ENCODE results near the gene GRB2.

GRB2 gene

DNA sequence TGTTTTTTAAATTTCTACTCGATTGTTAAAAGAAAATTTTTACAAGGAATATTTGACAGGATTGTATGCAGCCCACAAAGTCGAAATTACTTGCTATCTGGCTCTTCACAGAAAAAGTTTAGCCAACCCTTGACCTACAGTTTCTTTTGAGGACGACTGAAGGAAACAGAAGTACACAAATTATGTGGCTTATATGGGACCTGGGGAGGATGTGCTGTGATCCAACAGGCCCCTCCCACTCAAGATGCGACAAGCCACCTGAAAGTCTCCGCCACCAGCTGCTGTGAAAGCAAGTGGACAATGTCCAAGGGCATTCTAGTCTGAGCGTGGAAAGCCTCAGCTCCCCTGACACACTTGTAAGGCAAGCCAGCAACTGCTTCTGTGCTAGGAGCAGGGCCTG lies 73.8 kb downstream of the GRB2 start:
- Histone ChIP-seq H3K36me3 (ENCODE audit: control insufficient read depth in 5 of 5, insufficient read depth in 5 of 5, low read length in 5 of 5) (peaks cover 0 to 16% (median 3%) of the 10 kb centered on the region in 5 donors), H3K9ac (ENCODE audit: low read length in 5 of 5) (no peak overlapping the region), H3K9me3 (ENCODE audit: control insufficient read depth in 5 of 5, low read length in 5 of 5) (no peaks in the 10 kb centered on the region), H3K27me3 (ENCODE audit: control insufficient read depth in 5 of 5, insufficient read depth in 4 of 5, low read length in 5 of 5) (no peaks in the 10 kb centered on the region), H3K4me1 (ENCODE audit: control insufficient read depth in 5 of 5, insufficient read depth in 5 of 5, low read length in 5 of 5) (peaks cover 0 to 17% (median 1%) of the 10 kb centered on the region in 5 donors), H3K4me3 (ENCODE audit: low read depth in 1 of 5, low read length in 5 of 5) (no peak overlapping the region), H3K27ac (ENCODE audit: low read depth, low read length) (no peak overlapping the region)

DNA sequence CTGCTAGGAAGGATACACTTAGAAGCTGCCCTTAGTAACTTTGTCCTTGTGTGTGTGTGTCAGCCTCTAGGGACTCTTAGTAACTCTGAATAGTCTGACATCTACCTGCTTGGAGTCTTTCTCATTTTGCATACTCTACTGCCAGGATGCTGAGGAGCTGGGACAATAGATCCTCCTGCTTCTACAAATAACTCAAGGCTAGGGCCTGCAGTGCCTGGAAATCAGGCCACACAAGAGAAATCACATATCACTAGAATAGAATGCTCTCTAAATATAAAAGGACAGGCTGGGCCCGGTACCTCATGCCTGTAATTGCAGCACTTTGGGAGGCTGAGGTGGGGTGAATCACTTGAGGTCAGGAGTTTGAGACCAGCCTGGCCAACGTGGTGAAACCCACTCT lies 77.7 kb downstream of the GRB2 start:
- Histone ChIP-seq H3K36me3 (ENCODE audit: control insufficient read depth in 5 of 5, insufficient read depth in 5 of 5, low read length in 5 of 5) (peaks cover 0 to 24% (median 3%) of the 10 kb centered on the region in 5 donors), H3K27ac (ENCODE audit: low read depth, low read length) (no peak overlapping the region)

DNA sequence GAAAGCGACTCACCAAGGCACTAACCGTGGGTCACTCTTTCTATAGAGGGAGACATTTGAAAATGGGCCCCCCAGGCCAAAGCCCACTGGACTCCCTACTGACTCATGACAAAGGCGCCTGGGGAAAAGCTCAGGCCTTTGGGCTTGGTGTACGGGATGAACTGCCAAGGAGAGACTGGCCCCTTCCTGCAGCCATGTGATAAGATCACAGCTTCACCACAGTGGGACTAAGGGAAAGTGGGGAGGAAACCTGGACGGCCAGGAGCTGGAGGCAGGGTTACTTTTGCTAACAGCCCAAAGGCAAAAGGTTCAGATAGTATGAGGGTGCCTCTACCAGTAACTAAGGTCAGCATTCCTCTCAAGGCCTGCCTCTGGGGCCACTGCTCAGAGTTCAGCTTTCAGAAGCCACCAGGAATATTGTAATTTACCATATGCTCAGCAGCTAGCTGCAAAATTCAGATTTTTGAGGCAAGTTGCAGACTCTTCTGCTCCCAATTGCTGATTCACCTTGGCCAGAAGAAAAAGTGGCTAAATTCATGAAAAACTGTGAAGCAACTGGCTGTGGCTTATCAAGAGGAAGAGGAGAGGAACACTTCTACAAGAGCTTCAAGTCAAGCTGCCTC lies 79.1 kb downstream of the GRB2 start:
- H3K4me3 ChIP-seq (ENCODE audit: low read depth in 1 of 5, low read length in 5 of 5): no peak overlapping the region
- H3K27ac ChIP-seq (ENCODE audit: low read depth, low read length): peak overlapping the region; percentile 76
- H3K27me3 ChIP-seq (ENCODE audit: control insufficient read depth in 5 of 5, insufficient read depth in 4 of 5, low read length in 5 of 5): no peaks in the 10 kb centered on the region
- no peaks in the 10 kb centered on the region for H3K9me3 ChIP-seq (ENCODE audit: control insufficient read depth in 5 of 5, low read length in 5 of 5)
- peaks cover 0 to 23% (median 12%) of the 10 kb centered on the region in 5 donors for H3K36me3 ChIP-seq (ENCODE audit: control insufficient read depth in 5 of 5, insufficient read depth in 5 of 5, low read length in 5 of 5)
- peaks cover 5 to 33% (median 23%) of the 10 kb centered on the region in 5 donors for H3K4me1 ChIP-seq (ENCODE audit: control insufficient read depth in 5 of 5, insufficient read depth in 5 of 5, low read length in 5 of 5)
- peak overlapping the region in 4 of 5 donors; percentile 1 to 28 (median 12) for H3K9ac ChIP-seq (ENCODE audit: low read length in 5 of 5)

More for the DNA sequence above, 77.7 kb downstream of the GRB2 start:
- no peaks in the 10 kb centered on the region for H3K27me3 ChIP-seq (ENCODE audit: control insufficient read depth in 5 of 5, insufficient read depth in 4 of 5, low read length in 5 of 5)
- peaks cover 5 to 40% (median 23%) of the 10 kb centered on the region in 5 donors for H3K4me1 ChIP-seq (ENCODE audit: control insufficient read depth in 5 of 5, insufficient read depth in 5 of 5, low read length in 5 of 5)
- H3K9me3 ChIP-seq (ENCODE audit: control insufficient read depth in 5 of 5, low read length in 5 of 5): no peaks in the 10 kb centered on the region
- H3K9ac ChIP-seq (ENCODE audit: low read length in 5 of 5): no peak overlapping the region
- H3K4me3 ChIP-seq (ENCODE audit: low read depth in 1 of 5, low read length in 5 of 5): no peak overlapping the region

DNA sequence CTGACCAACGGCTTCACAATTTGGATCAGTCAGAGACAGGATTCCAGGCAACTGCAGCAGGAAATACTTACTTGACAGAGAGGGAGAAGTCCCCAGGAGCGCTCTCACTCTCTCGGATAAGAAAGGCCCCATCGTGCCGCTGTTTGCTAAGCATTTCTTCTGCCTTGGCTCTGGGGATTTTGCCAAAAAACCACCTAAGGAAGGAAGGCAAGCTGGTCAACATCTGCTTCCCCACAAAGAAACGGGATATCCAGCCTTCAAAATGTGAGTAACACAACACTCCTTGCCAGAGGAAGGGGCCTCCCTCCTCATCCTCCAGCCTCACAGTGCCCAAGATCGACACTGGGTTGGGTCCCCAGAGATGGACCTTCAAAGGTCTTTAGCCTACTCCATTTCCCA lies 79.7 kb downstream of the GRB2 start:
- Histone ChIP-seq H3K36me3 (ENCODE audit: control insufficient read depth in 5 of 5, insufficient read depth in 5 of 5, low read length in 5 of 5) (peaks cover 0 to 23% (median 15%) of the 10 kb centered on the region in 5 donors), H3K4me1 (ENCODE audit: control insufficient read depth in 5 of 5, insufficient read depth in 5 of 5, low read length in 5 of 5) (peaks cover 5 to 29% (median 23%) of the 10 kb centered on the region in 5 donors), H3K27ac (ENCODE audit: low read depth, low read length) (peak overlapping the region; percentile 76), H3K27me3 (ENCODE audit: control insufficient read depth in 5 of 5, insufficient read depth in 4 of 5, low read length in 5 of 5) (no peaks in the 10 kb centered on the region), H3K9ac (ENCODE audit: low read length in 5 of 5) (peak overlapping the region in 3 of 5 donors; percentile 1 to 16 (median 8)), H3K9me3 (ENCODE audit: control insufficient read depth in 5 of 5, low read length in 5 of 5) (no peaks in the 10 kb centered on the region), H3K4me3 (ENCODE audit: low read depth in 1 of 5, low read length in 5 of 5) (no peak overlapping the region)

DNA sequence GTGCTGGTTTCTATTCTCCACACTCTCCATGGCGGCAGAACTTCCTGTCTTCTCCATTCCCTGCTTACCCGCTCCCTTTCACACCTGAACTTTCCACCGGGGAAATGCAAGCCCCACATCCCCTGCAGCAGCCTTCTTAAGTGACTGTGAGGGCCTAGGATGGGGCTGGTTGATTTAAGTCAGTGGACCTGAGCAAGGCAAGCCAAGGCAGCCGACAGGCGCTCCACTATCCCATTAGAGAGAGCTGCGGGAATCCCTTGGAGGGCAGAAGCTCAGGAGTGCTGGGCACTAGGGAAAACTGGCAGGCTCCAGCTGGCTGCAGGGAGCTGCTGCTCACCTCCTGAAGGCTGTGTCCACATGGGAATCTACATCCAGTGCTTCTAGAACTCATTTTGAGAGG lies 80.1 kb downstream of the GRB2 start:
- peak overlapping the region; percentile 76 for H3K27ac ChIP-seq (ENCODE audit: low read depth, low read length)
- H3K36me3 ChIP-seq (ENCODE audit: control insufficient read depth in 5 of 5, insufficient read depth in 5 of 5, low read length in 5 of 5): peaks cover 0 to 25% (median 18%) of the 10 kb centered on the region in 5 donors
- no peaks in the 10 kb centered on the region for H3K27me3 ChIP-seq (ENCODE audit: control insufficient read depth in 5 of 5, insufficient read depth in 4 of 5, low read length in 5 of 5)
- peaks cover 5 to 29% (median 23%) of the 10 kb centered on the region in 5 donors for H3K4me1 ChIP-seq (ENCODE audit: control insufficient read depth in 5 of 5, insufficient read depth in 5 of 5, low read length in 5 of 5)
- H3K4me3 ChIP-seq (ENCODE audit: low read depth in 1 of 5, low read length in 5 of 5): peak overlapping the region in 1 of 5 donors; percentile 0
- peak overlapping the region in 2 of 5 donors; percentile 1 to 20 for H3K9ac ChIP-seq (ENCODE audit: low read length in 5 of 5)
- no peaks in the 10 kb centered on the region for H3K9me3 ChIP-seq (ENCODE audit: control insufficient read depth in 5 of 5, low read length in 5 of 5)

DNA sequence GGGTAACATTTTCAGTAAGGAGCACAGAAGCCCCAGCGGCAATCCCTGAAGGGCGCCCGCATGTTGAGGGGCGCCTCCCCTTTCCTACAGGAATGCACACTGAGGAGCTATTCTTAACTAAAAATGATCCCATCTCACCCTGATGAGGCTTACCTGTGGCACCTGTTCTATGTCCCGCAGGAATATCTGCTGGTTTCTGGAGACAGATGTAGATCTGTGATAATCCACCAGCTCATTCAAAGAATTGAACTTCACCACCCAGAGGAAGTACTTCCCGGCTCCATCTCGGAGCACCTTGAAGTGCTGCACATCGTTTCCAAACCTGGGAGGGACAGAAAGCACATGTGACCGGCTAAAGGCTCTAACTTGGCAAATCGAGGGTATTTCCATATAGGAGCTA lies 84.0 kb downstream of the GRB2 start:
- H3K4me1 ChIP-seq (ENCODE audit: control insufficient read depth in 5 of 5, insufficient read depth in 5 of 5, low read length in 5 of 5): peaks cover 5 to 33% (median 20%) of the 10 kb centered on the region in 5 donors
- no peak overlapping the region for H3K9ac ChIP-seq (ENCODE audit: low read length in 5 of 5)
- H3K4me3 ChIP-seq (ENCODE audit: low read depth in 1 of 5, low read length in 5 of 5): no peak overlapping the region
- H3K9me3 ChIP-seq (ENCODE audit: control insufficient read depth in 5 of 5, low read length in 5 of 5): no peaks in the 10 kb centered on the region
- H3K27me3 ChIP-seq (ENCODE audit: control insufficient read depth in 5 of 5, insufficient read depth in 4 of 5, low read length in 5 of 5): no peaks in the 10 kb centered on the region
- H3K36me3 ChIP-seq (ENCODE audit: control insufficient read depth in 5 of 5, insufficient read depth in 5 of 5, low read length in 5 of 5): peaks cover 0 to 55% (median 42%) of the 10 kb centered on the region in 5 donors
- no peak overlapping the region for H3K27ac ChIP-seq (ENCODE audit: low read depth, low read length)

DNA sequence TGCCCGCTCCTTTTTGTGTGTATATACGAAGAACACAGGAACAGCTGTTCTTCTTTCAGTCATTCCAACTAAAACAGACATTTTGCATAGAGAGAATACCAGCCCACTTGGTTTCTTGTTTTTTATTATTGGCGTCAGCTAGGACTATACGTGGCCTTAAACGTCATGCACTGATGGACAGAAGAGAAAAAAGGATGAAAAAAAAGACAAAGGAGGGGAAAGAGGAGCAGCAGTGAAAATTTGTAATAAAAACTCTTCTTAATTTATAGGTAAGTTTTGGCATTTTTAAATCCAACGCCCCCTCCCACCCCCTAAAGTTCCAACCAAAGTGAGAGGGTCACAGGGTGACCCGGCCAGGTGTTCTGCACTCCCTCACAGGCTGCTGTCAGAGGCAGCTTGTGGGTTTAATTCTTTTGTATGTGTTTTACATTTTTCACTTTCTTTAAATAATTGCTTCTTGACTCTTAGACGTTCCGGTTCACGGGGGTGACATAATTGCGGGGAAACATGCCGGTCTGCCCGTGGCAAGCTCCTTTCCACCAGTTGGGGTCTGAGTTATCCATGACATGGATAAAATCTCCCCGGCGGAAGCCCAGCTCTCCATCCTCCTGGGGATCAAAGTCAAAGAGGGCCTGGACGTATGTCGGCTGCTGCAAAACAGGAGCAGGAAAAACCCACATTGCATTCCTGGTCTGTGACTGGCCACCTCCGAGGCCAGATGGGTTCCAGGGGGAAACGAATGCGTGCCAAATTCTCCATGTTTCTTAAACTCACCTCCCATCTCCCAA lies 85.4 kb downstream of the GRB2 start:
- peaks cover 2 to 30% (median 17%) of the 10 kb centered on the region in 5 donors for H3K4me1 ChIP-seq (ENCODE audit: control insufficient read depth in 5 of 5, insufficient read depth in 5 of 5, low read length in 5 of 5)
- peaks cover 0 to 51% (median 42%) of the 10 kb centered on the region in 5 donors for H3K36me3 ChIP-seq (ENCODE audit: control insufficient read depth in 5 of 5, insufficient read depth in 5 of 5, low read length in 5 of 5)
- no peaks in the 10 kb centered on the region for H3K27me3 ChIP-seq (ENCODE audit: control insufficient read depth in 5 of 5, insufficient read depth in 4 of 5, low read length in 5 of 5)
- H3K4me3 ChIP-seq (ENCODE audit: low read depth in 1 of 5, low read length in 5 of 5): no peak overlapping the region
- H3K27ac ChIP-seq (ENCODE audit: low read depth, low read length): no peak overlapping the region
- H3K9ac ChIP-seq (ENCODE audit: low read length in 5 of 5): no peak overlapping the region
- H3K9me3 ChIP-seq (ENCODE audit: control insufficient read depth in 5 of 5, low read length in 5 of 5): no peaks in the 10 kb centered on the region

DNA sequence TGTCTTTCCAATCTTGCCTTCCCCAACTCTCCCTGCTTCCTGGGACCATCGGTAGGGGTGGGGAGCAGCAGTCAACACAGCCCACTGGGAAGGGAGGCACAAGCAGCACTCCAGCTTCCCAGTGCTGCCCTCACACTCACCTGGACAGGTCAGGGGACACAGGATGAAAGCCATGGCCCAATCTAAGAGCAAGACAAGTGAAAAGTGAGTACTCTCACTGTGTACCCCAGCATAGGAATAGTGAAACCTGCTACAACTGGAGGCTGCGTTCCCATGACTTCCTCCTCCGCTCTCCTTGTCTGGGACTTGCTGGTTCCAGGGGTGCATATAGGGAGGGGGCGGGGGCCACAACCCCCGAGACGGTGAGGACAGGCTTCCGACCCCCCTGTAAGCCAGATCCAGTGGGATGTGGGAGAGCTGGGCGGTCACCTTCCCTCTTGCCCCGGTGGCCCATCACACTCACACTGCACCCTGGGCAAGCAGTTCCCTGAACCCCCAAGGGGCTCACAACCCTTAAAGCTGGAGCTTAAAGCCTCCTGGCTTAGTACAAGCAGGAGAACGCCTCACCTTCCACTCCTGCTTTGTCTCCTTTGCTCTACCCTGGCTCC lies 86.8 kb downstream of the GRB2 start:
- Histone ChIP-seq H3K27me3 (ENCODE audit: control insufficient read depth in 5 of 5, insufficient read depth in 4 of 5, low read length in 5 of 5) (no peaks in the 10 kb centered on the region), H3K4me1 (ENCODE audit: control insufficient read depth in 5 of 5, insufficient read depth in 5 of 5, low read length in 5 of 5) (peaks cover 2 to 38% (median 24%) of the 10 kb centered on the region in 5 donors), H3K9ac (ENCODE audit: low read length in 5 of 5) (peak overlapping the region in 2 of 5 donors; percentile 14 to 23), H3K36me3 (ENCODE audit: control insufficient read depth in 5 of 5, insufficient read depth in 5 of 5, low read length in 5 of 5) (peaks cover 0 to 47% (median 38%) of the 10 kb centered on the region in 5 donors), H3K4me3 (ENCODE audit: low read depth in 1 of 5, low read length in 5 of 5) (no peak overlapping the region), H3K27ac (ENCODE audit: low read depth, low read length) (no peak overlapping the region), H3K9me3 (ENCODE audit: control insufficient read depth in 5 of 5, low read length in 5 of 5) (no peaks in the 10 kb centered on the region)

DNA sequence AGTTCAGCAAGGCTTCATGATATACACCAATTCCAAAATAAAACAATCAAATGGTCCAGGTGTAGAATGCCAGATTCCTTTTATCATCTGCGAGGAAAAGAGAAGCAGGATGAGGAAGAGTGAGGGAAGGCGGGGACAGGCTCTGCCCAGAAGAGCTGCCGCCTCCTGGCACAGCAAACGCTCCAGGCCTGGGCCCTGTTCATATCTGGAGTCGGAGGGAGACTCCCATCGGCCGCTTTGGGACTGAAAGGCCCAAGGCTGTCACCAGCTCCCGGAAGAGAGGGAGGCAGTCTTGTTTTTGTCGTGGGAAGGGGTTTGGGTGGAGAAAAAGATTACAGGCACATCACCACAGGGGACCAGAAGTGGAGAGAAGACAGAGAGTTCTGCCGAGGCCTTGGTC lies 87.3 kb downstream of the GRB2 start:
- H3K9ac ChIP-seq (ENCODE audit: low read length in 5 of 5): peak overlapping the region in 2 of 5 donors; percentile 14 to 23
- H3K9me3 ChIP-seq (ENCODE audit: control insufficient read depth in 5 of 5, low read length in 5 of 5): no peaks in the 10 kb centered on the region
- peaks cover 0 to 47% (median 36%) of the 10 kb centered on the region in 5 donors for H3K36me3 ChIP-seq (ENCODE audit: control insufficient read depth in 5 of 5, insufficient read depth in 5 of 5, low read length in 5 of 5)
- no peaks in the 10 kb centered on the region for H3K27me3 ChIP-seq (ENCODE audit: control insufficient read depth in 5 of 5, insufficient read depth in 4 of 5, low read length in 5 of 5)
- no peak overlapping the region for H3K4me3 ChIP-seq (ENCODE audit: low read depth in 1 of 5, low read length in 5 of 5)
- H3K4me1 ChIP-seq (ENCODE audit: control insufficient read depth in 5 of 5, insufficient read depth in 5 of 5, low read length in 5 of 5): peaks cover 1 to 37% (median 22%) of the 10 kb centered on the region in 5 donors
- H3K27ac ChIP-seq (ENCODE audit: low read depth, low read length): no peak overlapping the region
